Measurements from ENCODE around the gene MRPL48. TPM values are rescaled to one million over a fixed set of nuclear protein-coding genes. Genes with fewer than 3 reads are reported as not detected.

The MRPL48 gene
- total RNA-seq, 3 donors from 2014 or later: 31.5 to 41.2 (median 39.7) TPM

- intact Hi-C loops (cut with DNase I, micrococcal nuclease): no loop called here
- no peak for TF ChIP-seq CTCF (IDR thresholded peaks at IDR 0.05)
- ATAC-seq (no peak), DNase-seq (no peak)
- no peaks in the 10 kb centered on the region for H3K36me3 ChIP-seq (ENCODE audit: low read depth)
- H3K4me1 ChIP-seq (ENCODE audit: low read depth): peaks cover 20% of the 10 kb centered on the region
- no peaks in the 10 kb centered on the region for H3K9me3 ChIP-seq
- no peak overlapping the region for H3K4me3 ChIP-seq
Observed at GRCh38 chr11:73755670-73756069, 32.0 kb upstream of the MRPL48 start.

GRCh38 chr11:73757598-73757997 lies 30.1 kb upstream of the MRPL48 start:
- intact Hi-C loops (cut with DNase I, micrococcal nuclease): no loop called here
- Histone ChIP-seq H3K36me3 (ENCODE audit: low read depth) (peaks cover 5% of the 10 kb centered on the region), H3K9me3 (no peaks in the 10 kb centered on the region), H3K4me3 (no peak overlapping the region), H3K4me1 (ENCODE audit: low read depth) (peaks cover 20% of the 10 kb centered on the region)
- ATAC-seq (no peak), DNase-seq (no peak)
- no peak for TF ChIP-seq CTCF (IDR thresholded peaks at IDR 0.05)

GRCh38 chr11:73758451-73758850 lies 29.2 kb upstream of the MRPL48 start:
- H3K4me1 ChIP-seq (ENCODE audit: low read depth): peaks cover 15% of the 10 kb centered on the region
- intact Hi-C loops (cut with DNase I, micrococcal nuclease): no loop called here
- no peak for TF ChIP-seq CTCF (IDR thresholded peaks at IDR 0.05)
- H3K4me3 ChIP-seq: no peak overlapping the region
- H3K9me3 ChIP-seq: no peaks in the 10 kb centered on the region
- H3K36me3 ChIP-seq (ENCODE audit: low read depth): peaks cover 5% of the 10 kb centered on the region
- no peak for DNase-seq
- no peak for ATAC-seq

- intact Hi-C loops (cut with DNase I, micrococcal nuclease): no loop called here
- no peak for ATAC-seq
- no peaks in the 10 kb centered on the region for H3K9me3 ChIP-seq
- H3K4me3 ChIP-seq: peak overlapping the region; percentile 99
- H3K36me3 ChIP-seq (ENCODE audit: low read depth): peaks cover 5% of the 10 kb centered on the region
- DNase-seq: no peak
- peaks cover 9% of the 10 kb centered on the region for H3K4me1 ChIP-seq (ENCODE audit: low read depth)
- TF ChIP-seq CTCF (IDR thresholded peaks at IDR 0.05): no peak
Observed at GRCh38 chr11:73759610-73760134, 28.0 kb upstream of the MRPL48 start.

GRCh38 chr11:73760135-73760678 lies 27.5 kb upstream of the MRPL48 start:
- Histone ChIP-seq H3K36me3 (ENCODE audit: low read depth) (peaks cover 5% of the 10 kb centered on the region), H3K4me3 (peak overlapping the region; percentile 99), H3K9me3 (no peaks in the 10 kb centered on the region), H3K4me1 (ENCODE audit: low read depth) (peaks cover 9% of the 10 kb centered on the region)
- DNase-seq (peak; percentile 49 to 75 (median 69)), ATAC-seq (peak; percentile 32)
- no peak for TF ChIP-seq CTCF (IDR thresholded peaks at IDR 0.05)
- intact Hi-C loops (cut with DNase I, micrococcal nuclease): no loop called here
